ENCODE measurements around the gene WDR86. TPM values are rescaled to one million over a fixed set of nuclear protein-coding genes. Genes with fewer than 3 reads are reported as not detected.
A peak's percentile ranks its signal among the peaks of the same experiment; 100 is the strongest.

WDR86 gene
- total RNA-seq, 1 experiment from 2014 or later, result not detected

GRCh38 chr7:151379534-151380198 is 30.2 kb downstream of the WDR86 start:
- DNase-seq (ENCODE audit: low spot score), result no peak

- DNase-seq (ENCODE audit: low spot score), result no peak
Observed at GRCh38 chr7:151379193-151379520, 30.7 kb downstream of the WDR86 start.

GRCh38 chr7:151378496-151379192 is 31.2 kb downstream of the WDR86 start:
- no peak for DNase-seq (ENCODE audit: low spot score)

GRCh38 chr7:151378011-151378410 is 31.8 kb downstream of the WDR86 start:
- no peak for DNase-seq (ENCODE audit: low spot score)

- DNase-seq (ENCODE audit: low spot score), result no peak
Observed at GRCh38 chr7:151377406-151377805, 32.4 kb downstream of the WDR86 start.

GRCh38 chr7:151376218-151376902 is 33.5 kb downstream of the WDR86 start:
- no peak for DNase-seq (ENCODE audit: low spot score)

- no peak for DNase-seq (ENCODE audit: low spot score)
Observed at GRCh38 chr7:151375530-151376217, 34.2 kb downstream of the WDR86 start.

GRCh38 chr7:151374726-151375125 is 35.1 kb downstream of the WDR86 start:
- DNase-seq (ENCODE audit: low spot score), result no peak

GRCh38 chr7:151374139-151374538 is 35.7 kb downstream of the WDR86 start:
- DNase-seq (ENCODE audit: low spot score), result no peak

- no peak for DNase-seq (ENCODE audit: low spot score)
Observed at GRCh38 chr7:151373599-151373998, 36.2 kb downstream of the WDR86 start.

- no peak for DNase-seq (ENCODE audit: low spot score)
Observed at GRCh38 chr7:151372612-151373265, 37.1 kb downstream of the WDR86 start.

GRCh38 chr7:151371266-151371665 is 38.6 kb downstream of the WDR86 start:
- DNase-seq (ENCODE audit: low spot score), result no peak

- peak; percentile 76 for DNase-seq (ENCODE audit: low spot score)
Observed at GRCh38 chr7:151368136-151368571, 41.7 kb downstream of the WDR86 start.

GRCh38 chr7:151367284-151367683 is 42.6 kb downstream of the WDR86 start:
- DNase-seq (ENCODE audit: low spot score), result no peak

- no peak for DNase-seq (ENCODE audit: low spot score)
Observed at GRCh38 chr7:151366880-151367222, 43.0 kb downstream of the WDR86 start.

- no peak for DNase-seq (ENCODE audit: low spot score)
Observed at GRCh38 chr7:151366166-151366879, 43.5 kb downstream of the WDR86 start.

- DNase-seq (ENCODE audit: low spot score), result no peak
Observed at GRCh38 chr7:151363182-151363581, 46.7 kb downstream of the WDR86 start.

GRCh38 chr7:151361193-151361959 is 48.5 kb downstream of the WDR86 start:
- no peak for DNase-seq (ENCODE audit: low spot score)

GRCh38 chr7:151352512-151352911 is 57.3 kb downstream of the WDR86 start:
- no peak for DNase-seq (ENCODE audit: low spot score)

GRCh38 chr7:151351967-151352366 is 57.9 kb downstream of the WDR86 start:
- DNase-seq (ENCODE audit: low spot score), result no peak

- no peak for DNase-seq (ENCODE audit: low spot score)
Observed at GRCh38 chr7:151351027-151351426, 58.8 kb downstream of the WDR86 start.
